Panc1 (cell line): ENCODE data around the gene PFN3. TPM values are rescaled to one million over a fixed set of nuclear protein-coding genes. Genes with fewer than 3 reads are reported as not detected.

Source experiments
- ATAC-seq: fragments of 200-7000 bp; cut with Tn5 transposase; 2 replicates; pipeline ENCODE4 v1.9.1; 2020; ENCODE audit warnings: mild to moderate bottlenecking, moderate library complexity
- BruUV-seq: library from RNA; stranded (reverse); fragments of 400-500 nt; replicated peaks from 2 replicates; lab custom pipeline; 2021; lab: Mats Ljungman, UMichigan
- CTCF ChIA-PET: fragments of 300-600 bp; sonication (Branson Sonifier 250); formaldehyde crosslinking; loops from one replicate; lab custom pipeline; 2022; ENCODE audit warnings: antibody characterized with exemption; lab: Charles Lee
- POLR2A ChIA-PET: fragments of 300-600 bp; sonication (Branson Sonifier 250); formaldehyde crosslinking; loops from one replicate; lab custom pipeline; 2022; ENCODE audit warnings: antibody characterized with exemption; lab: Charles Lee
- DNase-seq: peaks from one replicate; pipeline ENCODE4 v3.0.0-alpha.2; 2010; ENCODE audit warnings: low read depth, low spot score
- H3K27ac ChIP-seq: 2 replicates; pipeline ENCODE4 v1.5.1; 2011; ENCODE audit warnings: mild to moderate bottlenecking, low read length, inconsistent platforms
- H3K27me3 ChIP-seq: fragments of 200-500 bp; sonication (Bioruptor generic); 2 replicates; pipeline ENCODE4 v1.6.0; 2014; ENCODE audit warnings: low read length, inconsistent platforms; ENCODE audit not compliant: control insufficient read depth, insufficient read depth
- H3K36me3 ChIP-seq: fragments of 200-500 bp; sonication (Bioruptor generic); 2 replicates; pipeline ENCODE4 v1.5.1; 2014; ENCODE audit warnings: inconsistent platforms, mild to moderate bottlenecking, low read length, moderate library complexity; ENCODE audit not compliant: control insufficient read depth, insufficient read depth
- H3K4me1 ChIP-seq: 2 replicates; pipeline ENCODE4 v1.5.1; 2011; ENCODE audit warnings: inconsistent platforms, mild to moderate bottlenecking, low read length, moderate library complexity; ENCODE audit not compliant: control insufficient read depth, insufficient read depth
- H3K4me3 ChIP-seq, 2 experiments: 2 replicates each; pipeline ENCODE4 v1.5.1; 2011 to 2012; ENCODE audit warnings: low read depth in 2 of 2, low read length in 2 of 2, mild to moderate bottlenecking in 2 of 2, inconsistent platforms in 1 of 2, moderate library complexity in 1 of 2
- H3K9me3 ChIP-seq: fragments of 200-500 bp; sonication (Bioruptor generic); 2 replicates; pipeline ENCODE4 v1.5.1; 2014; ENCODE audit warnings: low read depth, mild to moderate bottlenecking, inconsistent platforms, low read length, moderate library complexity; ENCODE audit not compliant: control insufficient read depth, insufficient read depth
- CTCF ChIP-seq: fragments of 450-650 bp; IDR thresholded peaks from 2 replicates; pipeline ENCODE4 v1.5.1; 2017; ENCODE audit warnings: mild to moderate bottlenecking
- POLR2AphosphoS5 ChIP-seq: IDR thresholded peaks from 2 replicates; pipeline ENCODE4 v1.6.1; 2012; ENCODE audit warnings: mild to moderate bottlenecking, low read depth, low read length, moderate library complexity
- SIN3A ChIP-seq: IDR thresholded peaks from 2 replicates; pipeline ENCODE4 v1.6.1; 2012; ENCODE audit warnings: low read depth, mild to moderate bottlenecking, low read length, moderate library complexity, borderline replicate concordance; ENCODE audit not compliant: insufficient read depth
- TCF7L2 ChIP-seq: IDR thresholded peaks from 2 replicates; pipeline ENCODE4 v1.6.1; 2011; ENCODE audit warnings: mild to moderate bottlenecking, low read depth, low read length, inconsistent platforms
- in situ Hi-C: cut with HindIII; loops from 2 replicates; pipeline ENCODE4 v1.10.0; 2016; ENCODE audit warnings: low sequenced_read_pairs, low pct_unique_long_range_greater_than_20kb
- intact Hi-C: fragments of 100-400 bp; cut with micrococcal nuclease; formaldehyde crosslinking; loops from one replicate; pipeline ENCODE4 v1.10.0; 2022; ENCODE audit not compliant: unreplicated experiment
- total RNA-seq: library from RNA; stranded (reverse); gene quantifications from one replicate; pipeline ENCODE4 v1.2.1, GENCODE V29; 2021; ENCODE audit not compliant: unreplicated experiment
- TF ChIP-seq, protein P1 (sequence below), 2 experiments: IDR thresholded peaks; 2 replicates each; pipeline ENCODE4 v1.6.1; 2011 to 2012; ENCODE audit warnings: low read depth in 2 of 2, control low read depth in 1 of 2, low read length in 1 of 2, mild to moderate bottlenecking in 1 of 2, moderate library complexity in 1 of 2; ENCODE audit not compliant: insufficient read depth in 1 of 2

The PFN3 gene
- total RNA-seq, 1 experiment from 2014 or later: not detected

DNA sequence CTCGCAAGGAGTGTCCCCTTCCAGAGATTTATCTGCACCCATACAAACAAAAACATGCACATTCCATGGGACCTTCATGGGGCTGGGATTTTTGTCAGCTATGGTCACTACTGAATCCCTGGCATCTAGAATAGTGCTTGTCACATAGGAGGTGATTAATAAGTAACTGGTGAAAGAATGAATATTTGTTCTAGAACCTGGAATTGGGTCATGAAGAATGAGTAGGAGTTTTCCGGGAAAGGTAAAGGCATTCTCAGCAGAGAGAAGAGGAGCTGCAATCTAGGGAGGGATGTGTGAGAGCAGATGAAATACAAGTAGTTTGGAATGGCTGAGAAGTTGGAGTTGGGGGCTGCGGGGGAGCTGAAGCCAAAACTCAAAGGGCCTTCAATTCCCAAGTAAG, 46.2 kb downstream of the PFN3 start:
- POLR2A ChIA-PET: no interaction called here
- no peak for DNase-seq
- no peak for ATAC-seq
- peaks cover 17% of the 10 kb centered on the region for H3K4me1 ChIP-seq
- H3K36me3 ChIP-seq: no peaks in the 10 kb centered on the region
- in situ Hi-C loops: no loop called here
- H3K27me3 ChIP-seq: no peaks in the 10 kb centered on the region
- CTCF ChIA-PET: interaction anchor here (0.6 kb wide), 1 partner anchor 347 kb away, joined by 3 read pairs; no protein-coding TSS in a partner anchor
- intact Hi-C loops: no loop called here
- no peak overlapping the region for H3K4me3 ChIP-seq
- no peaks in the 10 kb centered on the region for H3K9me3 ChIP-seq
- no TSS peak for BruUV-seq
- no peak overlapping the region for H3K27ac ChIP-seq
- TF ChIP-seq CTCF: no peak
- TF ChIP-seq, protein P1, sequence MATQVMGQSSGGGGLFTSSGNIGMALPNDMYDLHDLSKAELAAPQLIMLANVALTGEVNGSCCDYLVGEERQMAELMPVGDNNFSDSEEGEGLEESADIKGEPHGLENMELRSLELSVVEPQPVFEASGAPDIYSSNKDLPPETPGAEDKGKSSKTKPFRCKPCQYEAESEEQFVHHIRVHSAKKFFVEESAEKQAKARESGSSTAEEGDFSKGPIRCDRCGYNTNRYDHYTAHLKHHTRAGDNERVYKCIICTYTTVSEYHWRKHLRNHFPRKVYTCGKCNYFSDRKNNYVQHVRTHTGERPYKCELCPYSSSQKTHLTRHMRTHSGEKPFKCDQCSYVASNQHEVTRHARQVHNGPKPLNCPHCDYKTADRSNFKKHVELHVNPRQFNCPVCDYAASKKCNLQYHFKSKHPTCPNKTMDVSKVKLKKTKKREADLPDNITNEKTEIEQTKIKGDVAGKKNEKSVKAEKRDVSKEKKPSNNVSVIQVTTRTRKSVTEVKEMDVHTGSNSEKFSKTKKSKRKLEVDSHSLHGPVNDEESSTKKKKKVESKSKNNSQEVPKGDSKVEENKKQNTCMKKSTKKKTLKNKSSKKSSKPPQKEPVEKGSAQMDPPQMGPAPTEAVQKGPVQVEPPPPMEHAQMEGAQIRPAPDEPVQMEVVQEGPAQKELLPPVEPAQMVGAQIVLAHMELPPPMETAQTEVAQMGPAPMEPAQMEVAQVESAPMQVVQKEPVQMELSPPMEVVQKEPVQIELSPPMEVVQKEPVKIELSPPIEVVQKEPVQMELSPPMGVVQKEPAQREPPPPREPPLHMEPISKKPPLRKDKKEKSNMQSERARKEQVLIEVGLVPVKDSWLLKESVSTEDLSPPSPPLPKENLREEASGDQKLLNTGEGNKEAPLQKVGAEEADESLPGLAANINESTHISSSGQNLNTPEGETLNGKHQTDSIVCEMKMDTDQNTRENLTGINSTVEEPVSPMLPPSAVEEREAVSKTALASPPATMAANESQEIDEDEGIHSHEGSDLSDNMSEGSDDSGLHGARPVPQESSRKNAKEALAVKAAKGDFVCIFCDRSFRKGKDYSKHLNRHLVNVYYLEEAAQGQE (IDR thresholded peaks at IDR 0.05; ENCODE audit: insufficient read depth in 1 of 2, low read depth in 2 of 2, low read length in 1 of 2): no peak
- TF ChIP-seq TCF7L2: no peak
- no peak for TF ChIP-seq POLR2AphosphoS5
- no peak for TF ChIP-seq SIN3A

GRCh38 chr5:177353093-177353492, 47.4 kb downstream of the PFN3 start:
- DNase-seq (no peak), ATAC-seq (no peak)
- in situ Hi-C loops: no loop called here
- H3K9me3 ChIP-seq: no peaks in the 10 kb centered on the region
- H3K4me1 ChIP-seq: peaks cover 21% of the 10 kb centered on the region
- H3K27me3 ChIP-seq: no peaks in the 10 kb centered on the region
- ChIA-PET CTCF (no interaction called here), POLR2A (interaction anchor here (0.7 kb wide), 1 partner anchor 101 kb away, joined by 6 read pairs; no protein-coding TSS in a partner anchor)
- H3K4me3 ChIP-seq: no peak overlapping the region
- no peaks in the 10 kb centered on the region for H3K36me3 ChIP-seq
- BruUV-seq: no TSS peak
- TF ChIP-seq SIN3A (no peak), CTCF (no peak), TCF7L2 (no peak), POLR2AphosphoS5 (no peak)
- TF ChIP-seq, protein P1 (IDR thresholded peaks at IDR 0.05; ENCODE audit: insufficient read depth in 1 of 2, low read depth in 2 of 2, low read length in 1 of 2): no peak
- intact Hi-C loops: no loop called here
- H3K27ac ChIP-seq: no peak overlapping the region
